Liver (tissue), 3 donors: ENCODE measurements around the gene DNAJC5.

Source experiments
- EGR1 ChIP-seq, 2 donors: IDR thresholded peaks; 2 replicates each; pipeline ENCODE4 v1.6.1; 2016 to 2018; ENCODE audit warnings: antibody characterized with exemption in 2 of 2, low read depth in 2 of 2
- FOXA1 ChIP-seq: IDR thresholded peaks from 2 replicates; pipeline ENCODE4 v1.6.1; 2016; ENCODE audit warnings: antibody characterized with exemption
- GABPA ChIP-seq, 2 donors: IDR thresholded peaks in 1 of 2; conservative IDR thresholded peaks in 1 of 2; 2 replicates each; pipeline ENCODE4 v1.6.1; 2016; ENCODE audit warnings: antibody characterized with exemption in 2 of 2, mild to moderate bottlenecking in 1 of 2, moderate library complexity in 1 of 2
- JUND ChIP-seq, 2 donors: IDR thresholded peaks; 2 replicates each; pipeline ENCODE4 v1.6.1; 2016; ENCODE audit warnings: antibody characterized with exemption in 2 of 2
- RAD21 ChIP-seq, 2 donors: IDR thresholded peaks; 2 replicates each; pipeline ENCODE4 v1.6.1; 2016; ENCODE audit warnings: antibody characterized with exemption in 2 of 2, mild to moderate bottlenecking in 2 of 2
- RXRA ChIP-seq, 2 donors: IDR thresholded peaks; 2 replicates each; pipeline ENCODE4 v1.6.1; 2017 to 2018; ENCODE audit warnings: antibody characterized with exemption in 2 of 2, mild to moderate bottlenecking in 1 of 2
- SP1 ChIP-seq: IDR thresholded peaks from 2 replicates; pipeline ENCODE4 v1.6.1; 2018; ENCODE audit warnings: antibody characterized with exemption, mild to moderate bottlenecking
- TAF1 ChIP-seq: conservative IDR thresholded peaks from 2 replicates; pipeline ENCODE4 v1.6.1; 2016; ENCODE audit warnings: antibody characterized with exemption, mild to moderate bottlenecking
- YY1 ChIP-seq: IDR thresholded peaks from 2 replicates; pipeline ENCODE4 v1.6.1; 2016; ENCODE audit warnings: antibody characterized with exemption, mild to moderate bottlenecking
- TF ChIP-seq, protein P1 (sequence below): IDR thresholded peaks from 2 replicates; pipeline ENCODE4 v1.6.1; 2016; ENCODE audit warnings: antibody characterized with exemption
- TF ChIP-seq, protein P2 (sequence below): fragments of 150-350 bp; IDR thresholded peaks from 2 replicates; pipeline ENCODE4 v1.5.1; 2017; ENCODE audit warnings: improper control_type of control experiment, low read depth, low read length; ENCODE audit not compliant: missing input control
- TF ChIP-seq, protein P3 (sequence below): IDR thresholded peaks from 2 replicates; pipeline ENCODE4 v1.6.1; 2016; ENCODE audit warnings: antibody characterized with exemption, mild to moderate bottlenecking
- TF ChIP-seq, protein P4 (sequence below): IDR thresholded peaks from 2 replicates; pipeline ENCODE4 v1.6.1; 2016; ENCODE audit warnings: antibody characterized with exemption
- donor health status: healthy.
- donor health status: healthy.

DNA sequence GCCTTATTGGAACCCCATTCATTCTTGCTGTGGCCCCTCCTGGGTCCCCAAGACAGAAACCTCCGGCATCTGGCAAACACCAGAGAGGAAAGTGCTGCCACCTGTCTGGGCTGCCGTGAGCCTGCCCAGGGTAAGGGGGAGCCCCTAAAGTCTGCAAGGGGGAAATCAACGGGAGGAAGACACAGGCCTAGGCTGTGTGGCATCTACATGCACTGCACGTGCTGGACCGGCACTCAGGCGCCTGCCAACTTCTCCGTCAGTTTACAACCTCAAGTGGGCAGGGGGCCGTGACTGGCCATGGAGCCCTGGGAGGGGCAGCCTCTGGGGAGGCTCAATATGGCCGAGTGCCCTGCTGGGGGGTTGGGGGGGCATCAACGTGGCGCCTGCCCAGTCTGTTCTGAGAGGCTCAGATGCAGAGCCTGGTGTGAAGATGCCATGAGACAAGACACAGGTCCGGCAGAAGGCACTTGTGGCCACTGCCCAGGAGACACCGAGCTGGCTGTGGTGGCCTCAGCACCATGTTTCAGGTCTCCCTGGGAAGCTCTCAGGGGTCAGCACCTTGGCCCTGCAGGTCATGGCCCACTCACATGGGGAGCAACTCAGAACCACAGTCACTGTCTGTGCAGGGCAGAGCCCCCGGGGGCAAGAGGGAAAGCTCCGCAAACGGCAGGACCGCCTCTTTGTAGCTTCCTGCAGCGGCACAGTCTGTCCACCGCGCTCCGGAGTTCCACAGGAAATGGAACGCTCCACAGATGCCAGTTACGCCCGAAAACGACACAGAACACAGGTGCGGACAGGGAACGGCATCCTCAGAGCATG lies 52.9 kb downstream of the DNAJC5 start:
- TF ChIP-seq, protein P1, sequence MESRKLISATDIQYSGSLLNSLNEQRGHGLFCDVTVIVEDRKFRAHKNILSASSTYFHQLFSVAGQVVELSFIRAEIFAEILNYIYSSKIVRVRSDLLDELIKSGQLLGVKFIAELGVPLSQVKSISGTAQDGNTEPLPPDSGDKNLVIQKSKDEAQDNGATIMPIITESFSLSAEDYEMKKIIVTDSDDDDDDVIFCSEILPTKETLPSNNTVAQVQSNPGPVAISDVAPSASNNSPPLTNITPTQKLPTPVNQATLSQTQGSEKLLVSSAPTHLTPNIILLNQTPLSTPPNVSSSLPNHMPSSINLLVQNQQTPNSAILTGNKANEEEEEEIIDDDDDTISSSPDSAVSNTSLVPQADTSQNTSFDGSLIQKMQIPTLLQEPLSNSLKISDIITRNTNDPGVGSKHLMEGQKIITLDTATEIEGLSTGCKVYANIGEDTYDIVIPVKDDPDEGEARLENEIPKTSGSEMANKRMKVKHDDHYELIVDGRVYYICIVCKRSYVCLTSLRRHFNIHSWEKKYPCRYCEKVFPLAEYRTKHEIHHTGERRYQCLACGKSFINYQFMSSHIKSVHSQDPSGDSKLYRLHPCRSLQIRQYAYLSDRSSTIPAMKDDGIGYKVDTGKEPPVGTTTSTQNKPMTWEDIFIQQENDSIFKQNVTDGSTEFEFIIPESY = no peak
- TF ChIP-seq, protein P2, sequence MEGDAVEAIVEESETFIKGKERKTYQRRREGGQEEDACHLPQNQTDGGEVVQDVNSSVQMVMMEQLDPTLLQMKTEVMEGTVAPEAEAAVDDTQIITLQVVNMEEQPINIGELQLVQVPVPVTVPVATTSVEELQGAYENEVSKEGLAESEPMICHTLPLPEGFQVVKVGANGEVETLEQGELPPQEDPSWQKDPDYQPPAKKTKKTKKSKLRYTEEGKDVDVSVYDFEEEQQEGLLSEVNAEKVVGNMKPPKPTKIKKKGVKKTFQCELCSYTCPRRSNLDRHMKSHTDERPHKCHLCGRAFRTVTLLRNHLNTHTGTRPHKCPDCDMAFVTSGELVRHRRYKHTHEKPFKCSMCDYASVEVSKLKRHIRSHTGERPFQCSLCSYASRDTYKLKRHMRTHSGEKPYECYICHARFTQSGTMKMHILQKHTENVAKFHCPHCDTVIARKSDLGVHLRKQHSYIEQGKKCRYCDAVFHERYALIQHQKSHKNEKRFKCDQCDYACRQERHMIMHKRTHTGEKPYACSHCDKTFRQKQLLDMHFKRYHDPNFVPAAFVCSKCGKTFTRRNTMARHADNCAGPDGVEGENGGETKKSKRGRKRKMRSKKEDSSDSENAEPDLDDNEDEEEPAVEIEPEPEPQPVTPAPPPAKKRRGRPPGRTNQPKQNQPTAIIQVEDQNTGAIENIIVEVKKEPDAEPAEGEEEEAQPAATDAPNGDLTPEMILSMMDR = no peak
- no peak for TF ChIP-seq GABPA (IDR thresholded peaks at IDR 0.05 in 1 of 2, conservative IDR thresholded peaks at IDR 0.05 in 1 of 2)
- no peak for TF ChIP-seq YY1
- TF ChIP-seq RAD21 (IDR thresholded peaks at IDR 0.05) = no peak
- TF ChIP-seq, protein P3, sequence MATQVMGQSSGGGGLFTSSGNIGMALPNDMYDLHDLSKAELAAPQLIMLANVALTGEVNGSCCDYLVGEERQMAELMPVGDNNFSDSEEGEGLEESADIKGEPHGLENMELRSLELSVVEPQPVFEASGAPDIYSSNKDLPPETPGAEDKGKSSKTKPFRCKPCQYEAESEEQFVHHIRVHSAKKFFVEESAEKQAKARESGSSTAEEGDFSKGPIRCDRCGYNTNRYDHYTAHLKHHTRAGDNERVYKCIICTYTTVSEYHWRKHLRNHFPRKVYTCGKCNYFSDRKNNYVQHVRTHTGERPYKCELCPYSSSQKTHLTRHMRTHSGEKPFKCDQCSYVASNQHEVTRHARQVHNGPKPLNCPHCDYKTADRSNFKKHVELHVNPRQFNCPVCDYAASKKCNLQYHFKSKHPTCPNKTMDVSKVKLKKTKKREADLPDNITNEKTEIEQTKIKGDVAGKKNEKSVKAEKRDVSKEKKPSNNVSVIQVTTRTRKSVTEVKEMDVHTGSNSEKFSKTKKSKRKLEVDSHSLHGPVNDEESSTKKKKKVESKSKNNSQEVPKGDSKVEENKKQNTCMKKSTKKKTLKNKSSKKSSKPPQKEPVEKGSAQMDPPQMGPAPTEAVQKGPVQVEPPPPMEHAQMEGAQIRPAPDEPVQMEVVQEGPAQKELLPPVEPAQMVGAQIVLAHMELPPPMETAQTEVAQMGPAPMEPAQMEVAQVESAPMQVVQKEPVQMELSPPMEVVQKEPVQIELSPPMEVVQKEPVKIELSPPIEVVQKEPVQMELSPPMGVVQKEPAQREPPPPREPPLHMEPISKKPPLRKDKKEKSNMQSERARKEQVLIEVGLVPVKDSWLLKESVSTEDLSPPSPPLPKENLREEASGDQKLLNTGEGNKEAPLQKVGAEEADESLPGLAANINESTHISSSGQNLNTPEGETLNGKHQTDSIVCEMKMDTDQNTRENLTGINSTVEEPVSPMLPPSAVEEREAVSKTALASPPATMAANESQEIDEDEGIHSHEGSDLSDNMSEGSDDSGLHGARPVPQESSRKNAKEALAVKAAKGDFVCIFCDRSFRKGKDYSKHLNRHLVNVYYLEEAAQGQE = no peak
- TF ChIP-seq, protein P4, sequence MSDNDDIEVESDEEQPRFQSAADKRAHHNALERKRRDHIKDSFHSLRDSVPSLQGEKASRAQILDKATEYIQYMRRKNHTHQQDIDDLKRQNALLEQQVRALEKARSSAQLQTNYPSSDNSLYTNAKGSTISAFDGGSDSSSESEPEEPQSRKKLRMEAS = no peak
- TF ChIP-seq JUND (IDR thresholded peaks at IDR 0.05) = no peak
- TF ChIP-seq EGR1 (IDR thresholded peaks at IDR 0.05; ENCODE audit: low read depth in 2 of 2) = no peak
- TF ChIP-seq TAF1 = no peak
- no peak for TF ChIP-seq SP1
- TF ChIP-seq FOXA1 = no peak
- TF ChIP-seq RXRA (IDR thresholded peaks at IDR 0.05) = no peak
